Measurements from ENCODE around the gene SLC41A3. TPM values are rescaled to one million over a fixed set of nuclear protein-coding genes. Genes with fewer than 3 reads are reported as not detected.

SLC41A3 gene
- total RNA-seq, 1 experiment from 2014 or later, result 35.5 TPM

- Histone ChIP-seq H2BK12ac (ENCODE audit: insufficient read length, low read depth, low read length) (no peak overlapping the region), H3K23ac (ENCODE audit: insufficient read length, low read depth, low read length) (no peak overlapping the region), H2AK5ac (ENCODE audit: insufficient read length, low read length) (no peak overlapping the region), H2BK5ac (ENCODE audit: insufficient read length, low read length) (no peak overlapping the region), H4K91ac (ENCODE audit: insufficient read length, low read depth, low read length) (no peak overlapping the region), H4K8ac (replicated peaks; ENCODE audit: insufficient read length, low read depth, low read length) (no peak overlapping the region), H3K4me2 (ENCODE audit: insufficient read depth, insufficient read length, low read length) (no peak overlapping the region), H2BK120ac (ENCODE audit: low read depth, low read length, poor library complexity, severe bottlenecking) (no peak overlapping the region), H3K56ac (ENCODE audit: insufficient read length, low read depth, low read length) (no peak overlapping the region), H2BK15ac (ENCODE audit: low read depth, low read length) (no peak overlapping the region), H3K9me3 (ENCODE audit: control insufficient read depth, low read depth, low read length) (no peaks in the 10 kb centered on the region), H3K4ac (ENCODE audit: low read depth, low read length) (no peak overlapping the region), H3T11ph (ENCODE audit: low read length) (no peak overlapping the region), H4K20me1 (ENCODE audit: control insufficient read depth, insufficient read depth, insufficient read length) (no peaks in the 10 kb centered on the region), H3K4me1 (ENCODE audit: insufficient read depth, low read length) (no peaks in the 10 kb centered on the region), H3K9ac (ENCODE audit: extremely low read depth, insufficient read length, low read length) (no peak overlapping the region), H2BK20ac (ENCODE audit: low read depth, low read length, poor library complexity, severe bottlenecking) (no peak overlapping the region), H3K79me2 (ENCODE audit: insufficient read depth, low read length) (no peaks in the 10 kb centered on the region), H3K27me3 (ENCODE audit: insufficient read depth, low read length) (no peaks in the 10 kb centered on the region), H3K18ac (ENCODE audit: insufficient read length, low read depth, low read length) (no peak overlapping the region), H3K79me1 (ENCODE audit: insufficient read depth, low read depth, low read length, poor library complexity, severe bottlenecking) (no peaks in the 10 kb centered on the region), H2AFZ (ENCODE audit: low read length) (no peak overlapping the region), H3K23me2 (ENCODE audit: insufficient read length, low read depth, low read length, poor library complexity, severe bottlenecking) (no peaks in the 10 kb centered on the region), H3K27ac (ENCODE audit: insufficient read length, low read depth, low read length) (no peak overlapping the region), H4K5ac (ENCODE audit: insufficient read length, low read depth, low read length) (no peak overlapping the region), H3K14ac (ENCODE audit: insufficient read depth, low read length) (no peak overlapping the region; the same call in 1 of the 2 replicates)
- Mint-ChIP-seq H3K27me3 (ENCODE audit: low read depth) (peaks cover 24% of the 10 kb centered on the region), H3K27ac (no peak overlapping the region), H3K9me3 (peaks cover 24 to 35% of the 10 kb centered on the region in 2 experiments), H3K4me1 (no peaks in the 10 kb centered on the region; a peak in 1 of 4 replicates), H3K36me3 (ENCODE audit: insufficient read depth in 1 of 3, low read depth in 3 of 3) (peaks cover 5 to 29% (median 7%) of the 10 kb centered on the region in 3 experiments), H3K4me3 (no peak overlapping the region)
- DNase-seq, result no peak
- TF ChIP-seq, protein P1, sequence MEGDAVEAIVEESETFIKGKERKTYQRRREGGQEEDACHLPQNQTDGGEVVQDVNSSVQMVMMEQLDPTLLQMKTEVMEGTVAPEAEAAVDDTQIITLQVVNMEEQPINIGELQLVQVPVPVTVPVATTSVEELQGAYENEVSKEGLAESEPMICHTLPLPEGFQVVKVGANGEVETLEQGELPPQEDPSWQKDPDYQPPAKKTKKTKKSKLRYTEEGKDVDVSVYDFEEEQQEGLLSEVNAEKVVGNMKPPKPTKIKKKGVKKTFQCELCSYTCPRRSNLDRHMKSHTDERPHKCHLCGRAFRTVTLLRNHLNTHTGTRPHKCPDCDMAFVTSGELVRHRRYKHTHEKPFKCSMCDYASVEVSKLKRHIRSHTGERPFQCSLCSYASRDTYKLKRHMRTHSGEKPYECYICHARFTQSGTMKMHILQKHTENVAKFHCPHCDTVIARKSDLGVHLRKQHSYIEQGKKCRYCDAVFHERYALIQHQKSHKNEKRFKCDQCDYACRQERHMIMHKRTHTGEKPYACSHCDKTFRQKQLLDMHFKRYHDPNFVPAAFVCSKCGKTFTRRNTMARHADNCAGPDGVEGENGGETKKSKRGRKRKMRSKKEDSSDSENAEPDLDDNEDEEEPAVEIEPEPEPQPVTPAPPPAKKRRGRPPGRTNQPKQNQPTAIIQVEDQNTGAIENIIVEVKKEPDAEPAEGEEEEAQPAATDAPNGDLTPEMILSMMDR (conservative IDR thresholded peaks at IDR 0.05), result no peak
- WGBS (ENCODE audit: extremely low coverage, insufficient read length, low lambda C conversion rate), result no CpG with 5 or more reads among the region's 10 CpGs
These were observed 80.3 kb downstream of the SLC41A3 start for GRCh38 chr3:126003447-126004190.
